Activated T-helper 1 cell treated with anti-CD3 and anti-CD28 coated beads, Interleukin-2, amount 50 U/mL, for 16 hours (primary cell): Measurements from ENCODE around the gene ZNF618.
"Not testable (repeated sequence)": the region's sequence is repeated elsewhere in the genome, so short reads cannot be mapped to it uniquely, and the experiment has no call there.

Source experiments
- DNase-seq, 2 donors: peaks; one replicate each; pipeline ENCODE4 v3.0.0-alpha.2; 2020; ENCODE audit warnings: low read depth in 1 of 2, low spot score in 1 of 2

The ZNF618 gene

GRCh38 chr9:114035221-114035844 lies 159.2 kb downstream of the ZNF618 start:
- DNase-seq, result no peak

DNA sequence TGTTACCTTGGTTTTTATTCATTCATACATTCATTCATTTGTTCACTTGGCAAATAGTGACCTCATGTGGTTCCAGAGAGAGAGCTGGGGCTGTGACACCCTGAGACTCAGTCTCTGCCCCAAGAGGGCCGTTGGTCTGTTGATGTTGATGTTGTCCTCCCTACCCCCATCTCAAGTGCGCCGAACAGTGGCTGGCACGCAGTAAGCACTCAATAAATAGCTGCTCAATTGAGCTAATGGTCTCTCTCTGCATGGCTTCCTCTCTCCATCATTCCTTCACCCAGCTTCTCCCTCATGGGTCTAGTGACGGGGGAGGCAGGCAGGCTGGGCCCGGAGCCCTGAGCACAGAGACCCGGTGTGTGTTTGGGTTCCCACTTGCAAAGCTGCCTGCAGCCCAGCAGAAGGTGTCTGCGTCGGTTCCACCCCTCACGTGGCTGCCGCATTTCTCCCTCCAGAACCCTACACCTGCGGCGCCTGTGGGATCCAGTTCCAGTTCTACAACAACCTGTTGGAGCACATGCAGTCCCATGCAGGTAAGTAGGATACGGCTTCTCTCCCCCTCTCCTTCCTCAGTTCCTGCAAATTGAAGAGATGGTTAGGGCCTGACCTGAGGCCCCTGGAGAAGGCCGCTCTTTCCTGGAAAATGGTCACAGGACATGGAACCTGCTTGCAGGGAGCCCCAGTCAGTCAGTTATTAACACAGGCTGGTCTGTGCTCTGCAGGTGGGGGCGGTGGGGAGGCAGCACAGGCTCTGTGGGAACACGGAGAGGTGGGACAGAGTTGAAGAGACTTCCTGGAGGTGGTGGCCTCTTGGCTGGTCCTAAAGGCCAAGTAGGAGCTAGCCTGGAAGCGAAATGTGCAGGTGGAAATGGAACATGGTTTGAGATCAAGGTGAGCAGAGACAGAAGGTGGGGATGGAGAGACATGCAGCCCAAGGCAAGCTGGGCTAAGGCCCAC lies 160.0 kb downstream of the ZNF618 start:
- DNase-seq, result no peak

- no peak for DNase-seq
Observed at GRCh38 chr9:114037249-114037648, 161.1 kb downstream of the ZNF618 start.

GRCh38 chr9:114037961-114038723 lies 162.0 kb downstream of the ZNF618 start:
- no peak for DNase-seq

DNA sequence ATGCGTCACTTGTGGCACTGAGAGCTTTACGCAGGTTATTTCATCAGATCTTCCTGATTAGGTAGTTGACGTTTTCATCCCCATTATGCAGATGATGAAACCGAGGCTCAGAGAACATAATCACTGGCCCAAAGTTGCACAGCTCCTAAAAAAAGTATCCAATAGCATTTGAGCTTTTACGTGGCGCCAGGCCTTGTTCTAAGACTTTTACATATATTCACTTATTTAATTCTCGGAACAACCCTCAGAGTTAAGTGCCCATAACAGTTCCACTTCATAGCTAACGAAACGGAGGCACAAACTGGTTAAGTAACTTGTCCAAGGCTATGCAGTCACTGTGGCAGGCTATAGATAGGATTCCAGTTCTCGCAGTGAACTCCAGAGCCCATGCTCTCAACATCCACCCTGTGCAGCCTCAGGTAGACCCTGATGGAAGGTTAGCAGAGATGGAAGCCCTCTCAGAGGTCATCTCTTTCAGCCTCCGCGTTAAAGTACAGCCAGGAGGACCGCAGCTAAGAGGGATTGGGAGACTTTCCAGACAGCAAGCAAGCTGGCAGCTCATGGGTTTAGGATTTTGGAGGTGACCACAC lies 162.7 kb downstream of the ZNF618 start:
- no peak for DNase-seq

DNA sequence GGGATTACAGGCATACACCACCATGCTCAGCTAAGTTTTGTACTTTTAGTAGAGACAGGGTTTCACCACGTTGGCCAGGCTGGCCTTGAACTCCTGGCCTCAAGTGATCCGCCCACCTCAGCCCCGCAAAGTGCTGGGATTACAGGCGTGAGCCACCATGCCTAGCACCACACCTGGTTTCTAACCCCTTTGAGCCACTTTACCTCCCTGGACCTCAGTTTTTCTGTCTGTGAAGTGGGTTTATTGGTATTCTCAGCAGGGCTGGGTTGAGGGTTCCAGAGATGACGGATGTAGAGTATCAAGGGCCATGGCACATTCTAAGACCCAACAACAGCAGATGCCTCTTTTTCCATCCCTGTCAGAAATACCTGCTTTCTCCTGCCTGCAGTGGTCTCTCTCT lies 163.4 kb downstream of the ZNF618 start:
- DNase-seq, result no peak

DNA sequence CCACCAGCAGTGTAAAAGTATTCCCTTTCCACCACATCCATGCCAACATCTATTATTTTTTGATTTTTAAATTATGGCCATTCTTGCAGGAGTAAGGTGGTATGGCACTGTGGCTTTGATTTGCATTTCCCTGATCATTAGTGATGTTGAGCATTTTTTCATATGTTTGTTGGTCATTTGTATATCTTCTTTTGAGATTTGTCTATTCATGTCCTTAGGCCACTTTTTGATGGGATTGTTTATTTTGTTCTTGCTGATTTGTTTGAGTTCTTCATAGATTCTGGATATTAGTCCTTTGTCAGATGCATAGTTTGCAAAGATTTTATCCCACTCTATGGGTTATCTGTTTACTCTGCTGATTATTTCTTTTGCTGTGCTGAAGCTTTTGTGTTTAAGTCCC lies 167.6 kb downstream of the ZNF618 start:
- not testable (repeated sequence) for DNase-seq

- DNase-seq, result no peak
Observed at GRCh38 chr9:114046237-114046755, 170.2 kb downstream of the ZNF618 start.

DNA sequence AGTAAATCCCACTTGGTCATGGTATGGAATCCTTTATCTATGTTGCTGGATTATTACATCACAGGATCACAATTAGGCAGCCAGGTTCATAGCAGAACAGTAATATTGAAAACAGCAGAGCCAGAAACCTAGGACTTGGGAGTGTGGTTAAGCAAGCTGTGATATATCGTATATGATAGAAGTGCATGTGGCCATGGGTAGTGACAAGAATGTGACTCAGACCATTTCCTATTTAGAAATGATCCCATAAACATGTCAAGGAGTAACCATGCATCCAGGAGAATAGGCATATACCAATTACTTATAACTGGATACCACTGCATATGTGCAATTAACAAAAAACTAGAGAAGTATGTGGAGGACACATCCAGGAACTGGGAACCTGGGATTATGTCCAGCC lies 170.8 kb downstream of the ZNF618 start:
- no peak for DNase-seq

GRCh38 chr9:114047717-114048116 lies 171.6 kb downstream of the ZNF618 start:
- DNase-seq, result no peak

- no peak for DNase-seq
Observed at GRCh38 chr9:114048533-114049415, 172.7 kb downstream of the ZNF618 start.

- DNase-seq, result no peak
Observed at GRCh38 chr9:114049441-114050225, 173.5 kb downstream of the ZNF618 start.

DNA sequence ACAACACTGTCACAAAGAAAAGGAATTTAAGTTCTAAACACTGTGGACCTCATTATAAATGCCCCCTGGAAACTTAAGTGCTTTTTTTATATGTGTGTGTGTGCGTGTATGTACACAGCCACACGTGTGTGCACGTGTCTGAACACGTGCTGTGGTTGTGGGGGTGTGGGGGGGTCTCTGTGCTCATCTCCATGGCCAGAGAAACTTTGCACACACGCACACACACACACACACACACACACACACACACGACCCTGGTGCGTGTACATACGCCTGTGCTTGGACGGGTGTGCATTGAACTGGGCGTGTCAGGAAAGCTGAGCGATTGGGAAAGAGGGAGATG lies 174.1 kb downstream of the ZNF618 start:
- DNase-seq, result no peak

GRCh38 chr9:114050646-114051045 lies 174.5 kb downstream of the ZNF618 start:
- DNase-seq, result no peak

DNA sequence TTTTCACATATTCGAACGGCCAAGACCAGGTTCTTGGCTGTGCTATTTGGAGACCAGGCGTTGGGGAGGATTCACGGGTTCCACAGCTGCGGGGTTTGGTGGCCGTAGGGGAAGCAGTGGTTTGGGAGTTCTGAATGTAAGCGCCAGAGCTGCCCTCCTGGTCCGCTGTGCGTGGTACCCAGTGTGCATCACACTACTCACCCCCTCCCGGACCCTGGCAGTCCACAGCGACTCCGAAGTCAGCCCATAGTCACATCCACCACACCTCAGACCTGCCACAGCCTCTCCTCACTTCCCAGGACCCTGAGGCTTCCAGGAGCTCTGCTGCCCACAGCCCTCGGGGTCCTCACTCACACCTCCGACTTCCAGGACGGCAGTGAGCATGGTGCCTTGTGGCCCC lies 175.2 kb downstream of the ZNF618 start:
- DNase-seq, result no peak

- no peak for DNase-seq
Observed at GRCh38 chr9:114051706-114052105, 175.6 kb downstream of the ZNF618 start.

DNA sequence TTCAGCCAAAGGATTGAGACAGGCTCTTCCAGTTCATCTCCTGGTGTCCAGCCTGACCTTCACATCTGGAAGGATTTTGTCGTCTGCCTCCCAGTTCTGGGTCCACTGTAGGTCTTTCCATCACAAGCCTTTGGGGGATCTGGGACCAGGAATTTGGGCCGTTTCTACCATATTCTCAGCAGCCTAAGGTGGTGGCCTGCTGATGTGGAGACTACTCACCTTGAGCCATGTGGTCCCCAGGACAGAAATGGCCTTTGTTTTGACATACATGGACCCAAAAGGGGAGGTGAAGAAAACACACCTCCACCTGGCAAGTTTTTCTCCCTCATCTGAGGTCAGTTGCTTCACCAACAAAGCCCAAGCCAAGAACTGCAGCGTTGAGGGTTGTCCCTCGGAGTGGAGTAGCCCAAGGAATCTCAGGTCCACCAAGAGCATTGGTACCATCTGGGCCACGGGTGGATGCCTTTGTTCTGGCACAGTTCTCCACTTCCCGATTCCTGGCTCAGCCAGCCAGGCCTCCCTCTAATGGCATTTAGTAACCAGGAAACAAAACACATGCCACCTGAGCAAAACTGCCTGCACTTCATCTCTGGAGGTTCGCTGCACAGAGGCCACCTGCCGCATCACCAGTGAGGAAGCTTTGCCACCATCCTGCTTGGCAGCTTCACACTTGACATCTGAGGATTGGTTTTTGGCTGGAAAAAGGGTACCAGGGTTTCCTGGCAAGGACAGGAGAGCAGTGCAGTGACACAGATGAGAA lies 177.3 kb downstream of the ZNF618 start:
- DNase-seq, result no peak

GRCh38 chr9:114054191-114054690 lies 178.1 kb downstream of the ZNF618 start:
- no peak for DNase-seq

DNA sequence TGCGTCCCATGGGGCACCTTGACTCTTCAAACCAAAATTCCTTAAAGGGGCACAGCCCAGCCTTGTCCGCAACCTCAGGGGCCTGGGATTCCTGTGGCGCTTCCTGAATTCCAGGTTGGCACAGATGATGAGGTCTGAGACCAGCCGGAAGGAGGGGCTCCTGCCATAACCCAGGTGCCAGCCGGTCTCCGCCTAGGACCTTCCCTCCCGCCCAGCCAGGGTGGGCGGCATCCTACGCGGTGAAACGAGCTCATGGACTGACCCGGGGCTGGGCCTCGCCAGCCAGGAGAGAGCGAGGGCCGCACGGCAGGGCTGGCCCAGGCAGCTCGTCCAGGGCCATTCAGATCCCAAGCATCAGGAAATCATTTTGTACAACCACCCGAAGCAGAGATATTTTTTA lies 179.0 kb downstream of the ZNF618 start:
- no peak for DNase-seq
